HEK293 (cell line): Measurements from ENCODE around the gene SLC4A1AP.

Source experiments
- BCL11B ChIP-seq: fragments of 450-650 bp; formaldehyde crosslinking; IDR thresholded peaks from 2 replicates; pipeline ENCODE4 v1.5.1; 2016; ENCODE audit warnings: low read depth, missing biosample characterization, missing genetic modification characterization
- CTCF ChIP-seq: fragments of 450-650 bp; formaldehyde crosslinking; IDR thresholded peaks from 2 replicates; pipeline ENCODE4 v1.5.1; 2016; ENCODE audit warnings: missing biosample characterization, missing genetic modification characterization
- IKZF3 ChIP-seq: fragments of 450-650 bp; IDR thresholded peaks from 2 replicates; pipeline ENCODE4 v1.5.0; 2018; ENCODE audit warnings: missing biosample characterization, mild to moderate bottlenecking, missing genetic modification characterization, moderate library complexity
- TSHZ1 ChIP-seq: fragments of 450-650 bp; formaldehyde crosslinking; IDR thresholded peaks from 2 replicates; pipeline ENCODE4 v1.5.1; 2016; ENCODE audit warnings: missing biosample characterization, missing genetic modification characterization, borderline replicate concordance
- ZNF112 ChIP-seq: fragments of 450-650 bp; formaldehyde crosslinking; IDR thresholded peaks from 2 replicates; pipeline ENCODE4 v1.5.0; 2017; ENCODE audit warnings: missing biosample characterization, missing genetic modification characterization
- ZNF169 ChIP-seq: fragments of 450-650 bp; formaldehyde crosslinking; IDR thresholded peaks from 2 replicates; pipeline ENCODE4 v1.5.1; 2016; ENCODE audit warnings: missing biosample characterization, missing genetic modification characterization
- ZNF19 ChIP-seq: fragments of 450-650 bp; formaldehyde crosslinking; IDR thresholded peaks from 2 replicates; pipeline ENCODE4; 2016; ENCODE audit warnings: missing biosample characterization, missing genetic modification characterization, low read depth
- ZNF274 ChIP-seq, 2 experiments: fragments of 200-500 bp in 1 of 2; fragments of 450-650 bp in 1 of 2; sonication (Bioruptor generic) in 1 of 2; formaldehyde crosslinking in 1 of 2; IDR thresholded peaks; 2 replicates each; pipeline versions ENCODE4 v1.5.1 to v1.6.1; 2014 to 2016; ENCODE audit warnings: borderline replicate concordance in 1 of 2, inconsistent platforms in 1 of 2, low read length in 1 of 2, missing biosample characterization in 1 of 2, missing genetic modification characterization in 1 of 2
- ZNF350 ChIP-seq: fragments of 450-650 bp; formaldehyde crosslinking; IDR thresholded peaks from 2 replicates; pipeline ENCODE4 v1.5.0; 2017; ENCODE audit warnings: missing biosample characterization, mild to moderate bottlenecking, missing genetic modification characterization
- ZNF501 ChIP-seq: fragments of 450-650 bp; formaldehyde crosslinking; IDR thresholded peaks from 2 replicates; pipeline ENCODE4 v1.5.1; 2016; ENCODE audit warnings: missing biosample characterization, missing genetic modification characterization
- ZNF561 ChIP-seq: fragments of 450-650 bp; IDR thresholded peaks from 2 replicates; pipeline ENCODE4 v1.5.1; 2018; ENCODE audit warnings: missing biosample characterization, missing genetic modification characterization, borderline replicate concordance
- ZNF624 ChIP-seq: fragments of 450-650 bp; formaldehyde crosslinking; IDR thresholded peaks from 2 replicates; pipeline ENCODE4 v1.5.1; 2017; ENCODE audit warnings: missing biosample characterization, missing genetic modification characterization
- ZNF654 ChIP-seq: fragments of 450-650 bp; formaldehyde crosslinking; IDR thresholded peaks from 2 replicates; pipeline ENCODE4 v1.5.1; 2016; ENCODE audit warnings: low read depth, missing biosample characterization, missing genetic modification characterization
- ZNF660 ChIP-seq: fragments of 450-650 bp; IDR thresholded peaks from 2 replicates; pipeline ENCODE4 v1.5.1; 2018; ENCODE audit warnings: missing biosample characterization, mild to moderate bottlenecking, missing genetic modification characterization

GRCh38 chr2:27652341-27652740, 11.3 kb upstream of the SLC4A1AP start:
- TF ChIP-seq BCL11B (tag by site-specific recombination) (no peak), ZNF274 (IDR thresholded peaks at IDR 0.05; ENCODE audit: low read length) (no peak), ZNF274 (tag by site-specific recombination; IDR thresholded peaks at IDR 0.05; ENCODE audit: borderline replicate concordance) (no peak), ZNF501 (tag by site-specific recombination) (no peak), TSHZ1 (tag by site-specific recombination) (no peak), CTCF (tag by site-specific recombination) (no peak), ZNF660 (tag by site-specific recombination) (no peak), ZNF169 (tag by site-specific recombination) (no peak), ZNF112 (tag by site-specific recombination) (no peak), ZNF19 (tag by site-specific recombination) (no peak), ZNF350 (tag by site-specific recombination) (no peak), ZNF654 (tag by site-specific recombination) (no peak), IKZF3 (tag by site-specific recombination) (no peak), ZNF561 (tag by site-specific recombination) (no peak), ZNF624 (tag by site-specific recombination) (no peak)
